ENCODE measurements around the gene ANKIB1.

ANKIB1 gene

DNA sequence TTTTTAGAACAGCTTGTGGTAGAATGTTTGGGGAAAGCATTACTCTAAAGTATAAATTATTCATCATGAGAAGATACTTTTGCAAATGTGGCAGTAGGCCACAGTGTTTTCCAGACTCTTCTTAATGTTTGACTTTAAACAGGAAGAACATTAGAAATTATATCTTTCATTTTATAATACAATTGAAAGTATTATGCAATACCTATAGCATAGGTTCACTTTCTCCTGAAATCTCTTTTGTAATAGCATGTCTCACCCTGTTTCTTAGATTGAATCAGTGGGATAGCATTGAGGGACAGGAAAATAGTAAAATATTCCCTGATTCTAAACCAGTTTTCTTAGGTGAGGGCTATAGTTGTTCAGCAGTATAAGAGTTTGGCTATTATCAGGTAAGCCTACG lies 23.1 kb downstream of the ANKIB1 start:
- no peak for DNase-seq (ENCODE audit: low read depth)

DNA sequence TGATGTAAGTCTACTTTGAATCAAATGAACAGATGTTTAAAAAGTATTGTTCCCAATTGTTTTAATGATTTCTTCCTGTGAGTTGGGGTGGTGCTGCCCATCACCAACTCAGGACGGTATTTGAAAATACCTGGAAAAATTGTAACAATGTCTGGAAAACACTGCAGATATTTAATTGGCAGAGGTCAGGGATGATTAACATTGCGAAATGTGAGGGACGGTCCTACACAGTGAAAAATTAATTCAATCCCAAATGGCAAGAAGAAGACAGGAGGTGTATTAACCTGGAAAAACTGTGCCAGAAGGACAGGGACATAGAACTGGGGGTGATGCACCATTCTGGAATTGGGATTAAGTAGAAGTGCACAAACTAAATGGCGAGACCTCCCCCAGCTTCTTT lies 29.6 kb downstream of the ANKIB1 start:
- no peak for DNase-seq (ENCODE audit: low read depth)

DNA sequence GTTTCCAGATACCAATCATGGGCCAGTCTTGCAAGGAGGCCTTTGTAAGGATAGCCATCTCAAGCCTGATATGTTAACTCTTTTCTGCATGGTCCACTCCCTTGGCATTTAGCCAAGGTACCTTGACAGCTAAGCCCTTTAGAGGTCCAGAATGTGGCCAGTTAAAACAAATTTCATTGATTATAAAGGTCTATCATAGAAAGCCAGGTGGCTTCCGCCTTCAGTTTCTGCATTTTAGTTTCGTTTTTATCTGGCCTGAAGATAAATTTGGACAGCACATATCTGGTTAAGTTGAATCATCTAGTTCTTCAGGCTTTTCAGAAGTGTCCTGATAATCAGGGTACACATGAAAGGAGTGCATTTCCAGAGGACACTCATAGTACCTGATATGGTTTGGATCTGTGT lies 30.7 kb downstream of the ANKIB1 start:
- DNase-seq (ENCODE audit: low read depth), result no peak

DNA sequence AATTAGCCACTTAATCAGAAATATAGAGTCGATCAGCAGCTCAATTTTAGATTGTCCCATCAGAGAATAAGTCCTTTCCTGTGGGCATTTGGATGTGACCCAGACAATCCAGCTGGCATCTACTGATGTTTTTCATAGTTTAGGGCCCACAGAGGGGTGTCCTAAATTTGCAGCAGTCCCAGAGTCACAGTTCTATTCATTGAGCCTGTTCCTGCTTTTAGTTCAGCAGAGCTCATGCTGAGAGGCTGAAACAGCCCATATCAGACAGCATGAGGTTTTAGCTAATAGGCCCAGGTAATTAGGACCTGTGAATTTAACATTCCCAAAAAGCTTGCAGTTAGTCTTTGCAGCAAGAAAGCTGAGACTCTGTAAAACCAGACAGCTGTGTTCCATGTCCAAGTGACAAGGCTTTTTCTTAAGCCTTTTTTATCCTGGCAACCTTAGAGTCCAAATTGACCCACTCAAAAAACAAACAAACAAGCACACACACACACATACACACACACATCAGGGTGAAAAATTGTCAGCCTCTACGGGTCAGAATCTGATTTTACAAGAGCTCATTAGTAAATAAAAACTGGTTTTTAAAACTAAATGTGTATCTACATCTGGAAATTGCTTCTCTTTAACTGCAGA lies 33.7 kb downstream of the ANKIB1 start:
- no peak for DNase-seq (ENCODE audit: low read depth)

DNA sequence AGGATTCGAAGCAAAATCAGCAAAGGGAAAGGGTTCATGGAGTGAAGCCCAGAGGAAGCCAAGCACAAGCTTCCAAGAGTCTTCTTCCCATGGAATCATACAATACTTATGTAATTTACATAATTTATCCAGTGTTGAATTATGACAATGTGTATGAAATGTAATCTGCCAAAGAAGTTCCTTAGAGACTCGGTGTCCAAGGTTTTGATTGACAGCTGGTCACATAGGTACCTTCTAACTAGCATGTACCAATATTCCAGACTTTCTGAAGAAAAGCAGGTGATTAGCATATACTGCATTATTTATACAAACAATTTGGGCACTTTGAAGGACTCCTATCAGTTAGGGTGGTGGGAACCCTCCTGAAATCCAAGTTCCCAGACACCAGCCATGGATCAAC lies 35.3 kb downstream of the ANKIB1 start:
- DNase-seq (ENCODE audit: low read depth), result no peak

DNA sequence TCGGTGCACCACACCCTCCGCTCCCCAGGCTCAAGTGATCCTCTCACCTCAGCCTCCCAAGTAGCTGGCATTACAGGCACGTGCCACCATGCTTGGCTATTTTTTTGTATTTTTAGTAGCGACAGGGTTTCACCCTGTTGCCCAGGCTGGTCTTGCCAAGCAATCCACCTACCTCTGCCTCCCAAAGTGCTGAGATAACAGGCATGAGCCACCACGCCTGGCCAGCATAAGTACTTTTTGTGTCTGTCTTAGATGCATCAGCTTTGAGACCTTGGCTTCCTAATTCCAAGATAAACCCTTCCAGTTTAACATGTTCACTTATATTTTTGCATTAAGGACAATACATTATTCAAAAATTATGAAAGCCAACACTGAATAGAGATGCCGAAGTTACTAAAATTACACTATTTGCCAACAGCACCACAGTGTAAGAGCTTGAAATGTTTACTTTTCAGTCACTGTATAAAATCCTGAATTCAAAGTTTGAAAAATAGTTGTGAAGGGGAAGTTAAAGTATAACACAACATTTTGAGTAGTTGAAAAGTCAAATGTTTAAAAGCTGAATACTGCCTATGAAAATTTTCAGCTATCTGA lies 36.5 kb downstream of the ANKIB1 start:
- no peak for DNase-seq (ENCODE audit: low read depth)

DNA sequence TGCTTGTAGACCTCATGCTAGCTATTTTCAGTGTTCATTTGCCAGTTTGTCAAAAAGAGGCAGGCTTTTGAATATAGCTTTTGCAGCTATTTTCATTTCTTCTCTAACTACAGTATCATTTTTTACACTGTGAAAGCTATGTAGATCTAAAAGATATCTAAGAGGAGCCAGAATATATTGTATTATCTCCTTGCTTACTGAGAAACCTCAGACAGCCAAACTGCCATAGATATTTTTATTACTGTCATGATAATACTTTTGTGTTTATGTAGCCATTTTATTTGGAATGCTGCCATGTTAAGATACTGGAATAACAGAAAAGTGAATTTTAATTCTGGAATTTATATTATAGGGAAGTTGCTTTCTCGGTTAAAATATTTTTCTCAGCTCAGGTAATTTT lies 37.2 kb downstream of the ANKIB1 start:
- DNase-seq (ENCODE audit: low read depth), result no peak

DNA sequence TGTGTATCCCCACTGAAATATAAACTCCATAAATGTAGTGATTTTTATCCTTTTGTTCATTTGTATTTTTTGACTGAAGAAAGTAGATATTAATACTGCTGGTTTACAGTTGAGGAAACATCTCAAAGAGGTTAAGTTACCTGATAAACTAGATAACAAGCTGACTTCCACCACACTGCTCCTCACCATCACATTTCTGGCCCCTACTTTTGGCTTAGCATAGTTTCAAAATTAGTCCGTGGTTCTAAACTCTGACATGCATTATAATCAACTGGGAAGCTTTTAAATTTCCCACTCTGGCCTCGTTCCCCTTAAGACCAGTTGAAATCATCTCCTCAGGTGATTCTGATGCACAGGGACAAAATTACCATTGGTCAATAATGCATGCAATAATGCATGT lies 43.5 kb downstream of the ANKIB1 start:
- DNase-seq (ENCODE audit: low read depth), result no peak

DNA sequence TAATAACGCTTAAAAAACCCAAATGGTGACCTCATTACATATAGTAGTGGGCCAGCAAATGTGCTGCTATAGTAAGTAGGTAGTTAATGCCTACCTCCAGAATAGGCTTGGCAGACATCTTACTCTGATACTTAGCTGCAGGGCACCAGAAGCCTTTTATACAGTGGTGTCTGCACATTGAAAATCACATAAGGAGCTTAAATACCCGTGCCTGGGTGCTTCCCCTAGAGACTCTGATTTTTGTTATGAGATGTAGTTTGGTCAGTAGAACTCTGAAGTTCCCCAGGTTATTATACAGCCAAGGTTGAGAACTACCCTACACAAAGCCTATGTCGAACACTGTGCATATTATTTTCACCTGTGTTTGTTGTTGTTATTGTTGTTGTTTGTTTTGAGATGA lies 47.2 kb downstream of the ANKIB1 start:
- DNase-seq (ENCODE audit: low read depth), result no peak

DNA sequence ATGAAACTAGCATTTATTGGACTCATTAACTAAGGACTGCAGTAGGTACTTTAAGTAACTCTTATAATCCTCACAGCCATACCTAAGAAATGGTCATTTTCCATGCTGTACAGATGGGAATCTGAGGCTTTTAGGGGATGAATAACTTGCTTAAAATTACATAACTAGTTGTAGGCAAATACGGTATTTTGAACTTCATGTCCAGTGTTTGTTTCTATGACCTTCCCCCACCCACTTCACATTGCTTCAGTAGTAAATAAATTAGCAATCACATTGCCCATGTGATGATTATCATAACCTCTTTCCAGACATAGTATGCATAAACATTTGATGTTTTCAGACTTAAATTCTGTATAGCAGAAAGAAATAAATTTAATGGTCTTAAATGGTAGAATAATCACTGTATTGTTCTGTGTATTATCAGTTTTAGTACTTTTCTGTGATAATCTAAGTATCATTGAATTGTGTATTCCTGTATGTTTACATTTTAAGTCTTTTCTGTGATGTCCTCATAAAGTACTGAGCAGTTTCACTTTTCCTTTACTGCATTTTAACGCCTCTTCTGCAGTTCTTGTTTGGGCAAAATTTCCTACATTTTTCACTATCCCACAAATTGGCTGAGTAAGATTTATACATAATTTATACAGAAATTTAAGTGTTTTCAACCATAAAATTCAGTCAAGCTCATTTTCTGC lies 48.3 kb downstream of the ANKIB1 start:
- DNase-seq (ENCODE audit: low read depth), result no peak

DNA sequence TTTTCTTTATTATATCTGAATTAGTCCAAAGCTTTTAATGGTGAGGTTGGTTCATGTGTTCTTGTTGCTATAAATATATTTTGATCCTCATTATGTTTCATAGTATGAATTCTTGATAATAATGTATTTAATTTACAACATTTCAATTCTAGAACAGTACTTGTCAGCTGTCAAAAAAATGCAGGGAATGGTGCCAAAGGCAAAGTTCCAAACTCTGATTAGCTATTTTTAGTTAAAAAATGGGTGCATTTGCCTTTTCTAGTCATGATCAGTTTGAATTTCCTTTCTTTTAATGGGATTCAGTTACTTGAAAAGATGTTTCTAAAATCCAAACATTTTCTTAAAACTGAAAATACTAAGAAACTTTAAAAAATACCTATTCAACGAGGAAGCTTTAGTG lies 49.6 kb downstream of the ANKIB1 start:
- no peak for DNase-seq (ENCODE audit: low read depth)

DNA sequence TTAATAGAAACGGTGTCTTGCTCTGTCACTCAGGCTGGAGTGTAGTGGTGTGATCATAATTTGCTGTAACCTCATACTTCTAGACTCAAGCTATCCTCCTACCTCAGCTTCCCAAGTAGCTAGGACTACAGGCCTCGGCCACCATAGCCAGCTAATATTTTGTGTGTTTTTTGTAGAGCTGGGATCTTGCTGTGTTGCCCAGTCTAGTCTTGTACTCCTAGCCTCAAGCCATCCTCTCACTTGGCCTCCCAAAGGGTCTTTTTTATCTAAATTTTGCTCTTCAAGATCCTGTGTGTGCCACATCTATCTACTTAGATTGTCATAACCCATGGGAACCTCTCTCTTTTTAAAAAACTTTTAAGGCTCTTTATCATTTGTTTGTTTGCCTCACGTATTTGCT lies 50.5 kb downstream of the ANKIB1 start:
- no peak for DNase-seq (ENCODE audit: low read depth)

DNA sequence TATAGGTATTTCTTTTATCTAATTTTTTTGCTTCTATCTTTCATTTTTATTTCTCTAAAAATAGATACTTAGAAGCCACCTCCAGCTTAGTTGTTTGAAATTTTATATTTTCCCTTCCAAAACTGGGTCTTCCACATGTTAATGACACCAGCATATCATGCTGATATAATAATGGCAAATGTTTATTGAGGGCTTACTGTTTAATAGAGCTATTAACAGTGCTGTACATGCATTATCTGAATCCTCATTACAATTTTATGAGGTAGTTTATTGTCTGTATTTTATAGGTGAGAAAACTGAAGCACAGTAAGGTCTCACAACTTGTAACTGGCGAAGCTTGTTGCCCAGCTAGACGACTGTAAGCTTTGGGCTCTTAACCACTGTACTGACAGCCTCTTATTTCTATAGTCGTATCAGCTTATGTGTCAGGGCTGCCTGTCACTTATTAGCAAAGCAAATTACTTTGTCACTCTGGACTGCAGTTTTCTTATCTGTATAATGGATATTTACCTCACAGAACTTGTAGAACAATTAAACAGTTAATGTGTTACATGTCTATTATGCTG lies 51.2 kb downstream of the ANKIB1 start:
- no peak for DNase-seq (ENCODE audit: low read depth)

DNA sequence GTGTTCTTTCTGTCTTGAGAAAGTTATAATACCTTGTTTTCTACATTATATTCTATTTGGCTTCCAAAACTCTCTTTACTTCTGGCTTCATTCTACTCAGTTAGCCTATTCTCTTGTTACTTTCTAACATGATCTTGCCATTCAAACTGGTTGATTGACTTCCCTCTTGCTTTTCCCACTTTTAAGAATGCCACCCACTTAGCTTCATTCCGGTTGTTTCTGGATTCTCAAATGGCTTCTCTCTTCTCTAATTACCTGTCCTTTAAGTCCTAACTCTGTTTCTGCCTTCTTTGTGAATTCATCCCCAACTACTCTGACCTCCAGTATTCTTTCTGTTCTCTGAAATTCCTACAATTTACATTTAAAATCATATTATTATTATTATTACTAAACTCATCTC lies 52.0 kb downstream of the ANKIB1 start:
- no peak for DNase-seq (ENCODE audit: low read depth)

DNA sequence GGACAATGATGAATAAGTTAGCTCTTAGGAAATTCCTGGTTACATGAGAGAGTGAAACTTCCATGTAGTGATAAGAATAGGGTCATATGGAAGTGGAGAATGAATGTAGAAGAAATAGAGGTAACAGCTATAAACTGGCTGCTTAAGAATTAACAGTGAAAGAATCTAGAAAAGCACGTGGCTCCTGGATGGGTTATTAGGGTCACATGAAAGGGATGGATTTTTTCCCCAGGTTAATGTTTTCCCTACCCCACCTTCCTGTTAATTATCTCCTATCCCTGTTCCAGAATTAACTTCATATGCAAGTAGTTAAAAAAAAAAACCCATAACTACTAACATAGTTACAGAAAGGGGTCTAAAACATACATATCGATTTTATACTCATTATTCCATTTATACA lies 58.0 kb downstream of the ANKIB1 start:
- no peak for DNase-seq (ENCODE audit: low read depth)

DNA sequence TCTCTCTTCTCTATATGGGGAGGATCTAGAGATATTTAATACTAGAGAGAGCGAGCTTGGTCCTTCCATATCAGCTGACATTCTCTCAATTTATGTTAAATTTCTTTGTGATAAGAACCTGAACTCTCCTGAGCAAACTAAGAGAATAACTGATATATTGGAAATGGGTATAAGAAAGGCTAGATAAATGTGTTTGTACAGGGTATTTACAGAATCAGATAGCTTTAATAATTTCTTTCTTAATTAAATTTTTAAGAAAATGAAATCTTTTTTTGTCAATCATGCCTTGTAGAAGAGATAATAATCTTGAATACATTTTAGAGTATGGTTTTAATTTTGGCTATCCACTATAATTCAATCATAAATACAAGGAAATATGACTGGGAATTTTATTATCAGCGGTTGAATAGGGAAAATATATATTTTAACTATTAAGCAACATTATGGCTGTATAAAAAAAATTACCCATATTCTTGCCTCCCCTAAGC lies 58.7 kb downstream of the ANKIB1 start:
- no peak for DNase-seq (ENCODE audit: low read depth)

DNA sequence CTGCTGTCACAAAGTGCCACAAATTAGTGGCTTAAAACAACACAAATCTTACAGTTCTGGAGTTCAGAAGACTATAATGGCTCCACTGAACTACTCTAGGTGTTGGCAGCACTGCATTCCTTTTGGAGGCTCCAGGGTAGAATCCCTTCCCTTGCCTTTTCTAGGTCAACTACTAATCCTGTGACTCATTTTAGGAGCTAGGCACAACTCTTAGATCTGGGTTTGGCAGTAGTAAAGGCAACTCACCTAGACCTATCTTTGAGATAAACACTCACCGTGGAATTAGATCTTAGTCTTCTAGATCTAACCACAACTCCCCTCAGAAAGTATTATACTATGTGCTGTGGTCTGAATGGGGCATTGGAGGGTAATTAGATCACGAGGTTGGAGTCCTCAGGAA lies 60.4 kb downstream of the ANKIB1 start:
- no peak for DNase-seq (ENCODE audit: low read depth)

DNA sequence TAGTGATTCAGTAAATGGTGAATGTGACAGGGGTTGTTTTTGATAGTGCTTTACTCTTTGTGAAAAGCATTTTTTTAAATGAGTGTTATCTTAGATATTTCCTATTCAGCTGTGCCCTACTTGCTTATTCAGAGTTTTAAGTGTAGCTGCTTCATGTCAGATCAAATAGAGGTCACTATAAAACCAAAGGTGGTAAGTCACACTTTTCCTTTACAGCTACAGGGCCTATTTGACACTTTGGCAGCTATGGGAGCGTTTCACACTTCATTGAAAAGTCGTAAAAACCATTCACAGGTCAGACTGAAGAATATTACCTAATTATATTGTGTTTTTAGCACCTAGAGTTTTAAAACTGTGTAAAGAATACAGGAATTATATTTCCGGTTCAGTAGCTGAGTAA lies 67.3 kb downstream of the ANKIB1 start:
- no peak for DNase-seq (ENCODE audit: low read depth)

DNA sequence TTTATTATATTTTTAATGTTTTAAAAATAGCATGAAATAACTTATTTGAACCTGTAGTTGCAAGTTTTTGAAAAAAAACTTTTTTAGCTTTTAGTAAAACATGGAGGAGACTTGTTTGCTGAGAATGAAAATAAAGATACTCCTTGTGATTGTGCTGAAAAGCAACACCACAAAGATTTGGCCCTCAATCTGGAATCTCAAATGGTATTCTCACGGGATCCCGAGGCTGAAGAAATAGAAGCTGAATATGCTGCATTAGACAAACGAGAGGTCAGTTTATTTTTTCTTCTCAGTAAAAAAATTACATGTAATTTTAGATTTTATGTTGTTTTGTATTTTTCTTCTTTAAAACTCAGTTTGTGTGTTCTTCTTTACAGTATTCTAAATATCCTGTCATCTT lies 73.5 kb downstream of the ANKIB1 start:
- DNase-seq (ENCODE audit: low read depth), result no peak

DNA sequence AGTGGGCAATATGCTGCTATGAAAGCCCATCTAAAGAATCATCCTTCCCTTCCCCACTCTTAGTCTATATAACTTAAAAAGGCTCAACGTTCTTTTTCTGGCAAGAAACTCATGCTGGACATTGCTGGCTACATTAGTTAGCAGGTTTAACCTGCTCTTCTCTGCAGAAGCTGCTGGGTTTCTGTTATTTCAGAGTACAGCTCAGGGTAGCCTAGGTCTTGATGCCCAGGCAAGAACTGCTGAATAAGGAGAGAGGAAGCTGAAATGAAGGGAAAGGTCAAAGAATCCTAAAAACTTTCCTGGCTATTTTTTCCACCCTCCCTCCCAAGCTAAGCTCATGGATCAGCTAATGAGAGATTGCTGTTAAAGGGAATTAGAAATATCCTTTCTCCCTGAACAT lies 79.4 kb downstream of the ANKIB1 start:
- DNase-seq (ENCODE audit: low read depth), result no peak

DNA sequence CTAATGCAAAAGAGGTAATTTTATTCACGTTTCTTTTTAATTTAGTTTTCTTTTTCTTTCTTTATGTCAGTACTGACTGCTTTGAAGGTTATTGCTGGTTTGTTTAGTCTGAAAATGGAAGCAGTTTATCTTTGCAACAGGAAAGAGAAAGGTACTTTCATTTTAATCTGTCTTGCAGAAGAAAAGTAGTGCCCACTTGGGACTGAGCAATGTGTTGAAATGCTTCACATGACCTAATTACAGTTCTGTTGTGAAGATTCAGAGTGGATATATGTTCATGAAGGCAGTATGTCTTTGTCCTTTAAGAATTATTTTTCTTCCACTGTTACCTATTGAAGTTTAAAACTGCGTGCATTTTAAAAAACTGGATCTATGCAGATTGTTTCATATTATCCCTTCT lies 80.1 kb downstream of the ANKIB1 start:
- no peak for DNase-seq (ENCODE audit: low read depth)

DNA sequence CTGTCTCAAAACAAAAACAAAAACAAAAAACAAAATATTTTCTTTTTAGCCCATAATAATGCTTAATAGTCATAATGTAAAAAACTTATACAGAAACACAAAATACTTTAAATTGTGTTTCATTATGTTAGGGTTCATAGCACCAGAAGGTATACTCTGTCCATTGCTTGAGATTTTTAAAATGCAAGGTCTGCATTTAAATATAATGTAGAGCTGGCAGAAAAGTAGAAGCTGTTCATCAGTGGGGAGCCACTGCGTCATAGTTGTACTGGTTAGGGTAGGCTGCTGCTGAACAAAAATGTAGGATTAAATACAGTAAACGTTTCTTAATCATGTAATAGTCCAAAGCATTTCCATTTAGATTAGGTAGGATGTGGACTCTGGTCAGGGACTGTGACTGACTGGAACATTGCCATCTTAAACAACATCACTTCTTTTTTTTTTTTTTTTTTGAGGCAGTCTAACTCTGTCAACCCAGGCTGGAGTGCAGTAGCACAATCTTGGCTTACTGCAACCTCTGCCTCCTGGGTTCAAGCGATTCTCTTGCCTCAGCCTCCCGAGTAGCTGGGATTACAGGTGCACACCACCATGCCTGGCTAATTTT lies 85.2 kb downstream of the ANKIB1 start:
- no peak for DNase-seq (ENCODE audit: low read depth)

DNA sequence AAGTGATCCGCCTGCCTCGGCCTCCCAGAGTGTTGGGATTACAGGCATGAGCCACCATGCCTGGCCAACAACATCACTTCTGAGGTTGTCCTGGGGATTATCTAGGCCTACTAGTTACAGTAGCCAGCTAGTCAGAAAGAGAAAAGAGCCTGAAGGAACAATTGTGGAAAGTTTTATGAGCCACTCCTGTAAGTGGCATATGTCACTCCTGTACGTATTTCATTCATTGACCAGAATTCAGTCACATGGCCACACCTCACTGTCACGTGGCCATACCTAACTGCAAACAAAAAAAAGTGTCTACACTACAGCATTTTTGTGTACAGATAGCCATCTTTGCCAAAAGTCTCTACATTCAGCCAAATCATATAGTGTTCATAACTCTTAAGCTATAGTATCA lies 85.7 kb downstream of the ANKIB1 start:
- DNase-seq (ENCODE audit: low read depth), result no peak

Data from CMK (cell line).